Stimulated activated CD4-positive, alpha-beta T cell treated with anti-CD3 and anti-CD28 coated beads, Interleukin-2, amount 100 ng/mL, for 24 hours (primary cell): Measurements from ENCODE around the gene STRN4.
A peak's percentile ranks its signal among the peaks of the same experiment; 100 is the strongest.
"Not testable (repeated sequence)": the region's sequence is repeated elsewhere in the genome, so short reads cannot be mapped to it uniquely, and the experiment has no call there.

Experiments used
- DNase-seq, 2 donors: peaks; one replicate each; pipeline ENCODE4 v3.0.0-alpha.2; 2020

The STRN4 gene, protein sequence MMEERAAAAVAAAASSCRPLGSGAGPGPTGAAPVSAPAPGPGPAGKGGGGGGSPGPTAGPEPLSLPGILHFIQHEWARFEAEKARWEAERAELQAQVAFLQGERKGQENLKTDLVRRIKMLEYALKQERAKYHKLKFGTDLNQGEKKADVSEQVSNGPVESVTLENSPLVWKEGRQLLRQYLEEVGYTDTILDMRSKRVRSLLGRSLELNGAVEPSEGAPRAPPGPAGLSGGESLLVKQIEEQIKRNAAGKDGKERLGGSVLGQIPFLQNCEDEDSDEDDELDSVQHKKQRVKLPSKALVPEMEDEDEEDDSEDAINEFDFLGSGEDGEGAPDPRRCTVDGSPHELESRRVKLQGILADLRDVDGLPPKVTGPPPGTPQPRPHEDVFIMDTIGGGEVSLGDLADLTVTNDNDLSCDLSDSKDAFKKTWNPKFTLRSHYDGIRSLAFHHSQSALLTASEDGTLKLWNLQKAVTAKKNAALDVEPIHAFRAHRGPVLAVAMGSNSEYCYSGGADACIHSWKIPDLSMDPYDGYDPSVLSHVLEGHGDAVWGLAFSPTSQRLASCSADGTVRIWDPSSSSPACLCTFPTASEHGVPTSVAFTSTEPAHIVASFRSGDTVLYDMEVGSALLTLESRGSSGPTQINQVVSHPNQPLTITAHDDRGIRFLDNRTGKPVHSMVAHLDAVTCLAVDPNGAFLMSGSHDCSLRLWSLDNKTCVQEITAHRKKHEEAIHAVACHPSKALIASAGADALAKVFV

DNA sequence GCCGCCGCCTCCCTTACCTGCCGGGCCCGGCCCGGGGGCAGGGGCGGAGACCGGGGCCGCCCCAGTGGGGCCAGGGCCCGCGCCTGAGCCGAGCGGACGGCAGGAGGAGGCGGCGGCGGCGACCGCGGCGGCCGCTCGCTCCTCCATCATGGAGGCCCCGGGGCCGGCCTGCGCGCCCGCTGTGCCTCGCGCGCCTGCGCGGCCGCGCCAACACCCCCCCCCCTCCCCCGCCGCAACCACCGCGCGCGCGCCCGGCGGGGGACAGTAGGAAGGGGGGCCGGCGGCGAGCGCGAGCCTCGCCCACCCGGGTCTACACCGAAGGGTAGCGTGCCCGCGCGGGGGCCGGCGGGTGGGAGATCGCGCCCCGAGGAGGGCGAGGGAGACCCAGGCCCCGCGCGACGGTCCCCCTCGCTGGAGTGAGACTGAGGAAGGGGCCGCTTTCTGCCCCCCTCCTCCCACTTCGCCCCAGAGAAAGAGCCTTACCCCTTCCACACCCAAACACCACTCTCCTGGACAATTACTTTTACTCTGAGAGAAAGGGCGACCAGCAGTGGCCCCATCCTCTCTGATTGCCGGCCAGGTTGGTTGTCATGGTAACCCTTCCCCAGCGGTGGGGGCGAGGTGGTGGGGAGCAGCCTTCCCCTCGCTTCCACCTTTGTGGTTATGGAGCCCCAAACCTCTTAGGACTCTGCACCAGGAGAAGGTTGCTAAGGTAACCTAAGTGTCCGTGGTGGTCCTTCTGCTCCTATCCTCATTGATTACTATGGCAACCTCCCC, at the start of gene STRN4:
Gene STRN4 (minus strand): TSS at position 170 of the 777 bp plus-strand sequence. CDS start 20 bp downstream, at position 150.
- DNase-seq, result peak; percentile 60 to 65

DNA sequence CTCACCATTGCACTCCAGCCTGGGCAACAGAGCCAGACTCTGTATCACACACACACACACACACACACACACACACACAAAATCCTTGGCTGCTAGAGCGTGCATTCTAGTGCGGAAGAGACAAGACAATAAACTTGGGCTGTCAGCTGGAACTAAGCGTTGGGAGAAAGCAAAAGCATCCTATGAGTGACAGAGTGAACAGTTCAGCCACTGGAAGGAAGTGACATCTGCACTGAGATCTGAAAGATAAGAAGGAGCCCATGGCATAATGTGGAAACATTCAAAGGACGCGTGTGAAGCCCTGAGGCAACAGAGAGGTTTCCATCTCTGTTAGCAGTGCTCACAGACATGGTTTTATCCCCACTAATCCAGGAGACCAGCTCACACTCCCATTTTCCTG, 45.7 kb upstream of the STRN4 start:
- no peak for DNase-seq

DNA sequence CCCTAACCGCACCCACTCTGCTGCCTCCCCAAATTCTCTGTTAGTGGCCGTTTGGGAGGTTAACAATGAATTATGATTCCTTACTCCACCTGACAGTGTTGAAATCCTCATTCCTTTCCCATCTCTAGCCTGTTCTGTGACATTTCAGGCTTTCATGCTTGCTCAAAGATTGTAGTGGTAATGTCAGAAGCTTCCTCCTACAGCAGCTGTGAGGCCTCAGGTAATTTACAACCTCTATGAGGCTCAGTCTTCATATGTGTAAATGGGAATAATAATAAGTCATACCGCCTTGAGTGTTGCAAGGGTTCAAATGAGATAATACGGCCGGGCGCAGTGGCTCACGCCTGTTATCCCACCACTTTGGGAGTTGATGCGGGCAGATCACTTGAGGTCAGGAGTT, 43.1 kb upstream of the STRN4 start:
- DNase-seq, result no peak

DNA sequence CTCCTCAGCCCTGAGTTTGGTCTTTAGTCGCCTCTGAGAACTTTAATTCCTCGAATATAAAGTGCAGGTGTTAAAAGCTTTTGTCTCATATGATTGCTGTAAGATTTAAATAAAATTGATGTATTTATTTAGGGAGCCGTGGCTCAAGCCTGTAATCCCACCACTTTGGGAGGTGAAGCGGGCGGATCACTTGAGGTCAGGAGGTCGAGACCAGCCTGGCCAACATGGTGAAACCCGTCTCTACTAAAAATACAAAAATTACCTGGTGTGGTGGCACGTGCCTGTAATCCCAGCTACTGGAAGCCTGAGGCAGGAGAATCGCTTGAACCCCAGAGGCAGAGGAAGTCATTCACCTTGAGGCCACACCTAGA, 42.7 kb upstream of the STRN4 start:
- DNase-seq, result no peak

DNA sequence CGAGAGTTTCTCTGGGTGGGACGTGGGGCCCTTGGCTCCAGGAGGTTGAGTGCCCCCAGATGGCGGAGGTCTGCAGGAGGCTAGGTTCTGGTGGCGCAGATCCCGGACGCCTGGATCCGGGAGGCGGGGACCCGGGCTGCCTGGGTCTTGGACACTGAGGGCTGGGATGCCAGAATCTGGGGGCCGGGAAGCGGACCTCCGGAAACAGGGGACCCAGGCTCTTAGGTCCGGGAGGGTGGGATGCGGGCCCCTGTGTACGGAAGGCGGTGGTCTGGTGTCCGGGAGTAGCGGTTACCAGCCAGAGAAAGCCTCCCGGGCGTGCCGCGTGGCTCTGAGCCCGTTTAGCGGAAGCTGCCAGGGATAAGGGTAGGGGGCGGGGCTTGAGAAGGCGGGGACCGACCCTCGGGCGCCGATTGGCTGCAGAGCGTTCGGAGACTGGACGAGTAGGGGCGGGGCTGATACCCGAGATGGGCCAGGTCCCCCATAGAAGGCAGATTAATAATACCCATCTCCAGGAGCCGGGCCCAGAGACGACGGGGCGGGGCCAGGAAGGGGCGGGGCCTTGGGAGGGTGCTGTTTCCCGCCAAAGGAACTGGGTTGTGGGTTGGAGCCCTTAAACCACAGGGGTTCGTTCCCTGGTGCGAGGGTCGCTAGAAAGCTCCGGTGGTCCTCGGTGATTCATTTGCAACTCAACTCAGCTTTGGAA, 42.2 kb upstream of the STRN4 start, which contains the start of gene SLC1A5:
Gene SLC1A5 (minus strand): TSS at position 333 of the 706 bp plus-strand sequence. CDS start 629 bp downstream, outside the sequence.
- peak; percentile 100 for DNase-seq

DNA sequence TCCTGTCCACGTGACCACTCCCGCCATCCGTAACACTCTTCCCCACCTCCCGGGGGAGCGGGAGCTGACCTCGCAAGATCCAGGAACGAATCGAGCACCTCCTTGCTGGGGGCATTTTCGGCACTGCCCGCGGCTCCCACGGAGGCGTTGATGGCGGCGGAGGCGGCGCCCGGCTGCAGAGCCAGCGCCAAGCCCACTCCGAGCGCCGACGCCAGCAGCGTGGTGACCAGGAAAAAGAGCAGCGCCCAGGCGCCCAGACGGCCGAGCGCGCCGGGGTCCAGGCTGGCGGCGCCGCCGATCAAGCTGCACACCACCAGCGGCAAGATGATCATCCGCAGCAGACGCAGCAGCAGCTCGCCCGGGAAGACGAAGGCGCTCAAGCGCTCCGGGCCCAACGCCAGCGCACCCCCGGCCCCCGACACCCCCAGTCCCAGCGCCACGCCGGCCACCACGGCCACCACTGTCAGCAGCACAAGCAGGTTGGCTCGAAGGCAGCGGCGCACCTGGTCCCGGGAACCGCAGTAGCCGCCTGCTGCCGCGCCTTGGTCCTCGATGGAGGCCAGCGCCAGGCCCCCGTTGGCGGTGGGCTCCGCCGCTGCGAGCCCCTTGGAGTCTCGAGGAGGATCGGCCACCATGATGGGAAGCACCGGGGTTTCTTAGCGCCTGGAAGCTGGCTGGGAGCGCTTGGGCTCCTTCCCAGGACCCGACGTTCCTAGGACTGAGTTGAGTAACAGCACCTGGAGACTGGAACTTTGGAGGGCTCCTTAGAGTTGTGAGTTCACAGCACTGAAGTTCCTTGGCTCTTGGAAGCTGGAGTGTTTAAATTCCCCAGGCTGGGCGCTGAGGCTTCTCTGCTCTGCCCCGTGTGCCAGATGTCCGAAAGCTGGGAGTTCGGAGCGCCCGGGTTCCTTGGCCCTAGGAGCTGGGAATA, 41.3 kb upstream of the STRN4 start:
- DNase-seq, result peak; percentile 48 to 55

DNA sequence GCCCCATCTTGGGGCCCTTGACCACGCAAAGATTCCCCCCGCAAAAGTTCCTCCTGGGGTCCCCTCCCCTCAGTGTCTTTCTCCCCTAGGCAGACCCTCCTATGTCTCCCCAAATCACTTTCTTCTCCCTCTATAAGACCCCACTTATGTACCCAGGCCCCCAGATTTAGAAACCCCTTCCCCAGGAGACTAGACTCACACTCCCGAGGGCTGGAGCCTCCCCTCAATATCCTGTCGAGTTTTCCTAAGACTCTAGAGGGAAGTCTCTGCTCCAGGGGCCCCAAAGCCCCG, 40.7 kb upstream of the STRN4 start:
- DNase-seq, result no peak

DNA sequence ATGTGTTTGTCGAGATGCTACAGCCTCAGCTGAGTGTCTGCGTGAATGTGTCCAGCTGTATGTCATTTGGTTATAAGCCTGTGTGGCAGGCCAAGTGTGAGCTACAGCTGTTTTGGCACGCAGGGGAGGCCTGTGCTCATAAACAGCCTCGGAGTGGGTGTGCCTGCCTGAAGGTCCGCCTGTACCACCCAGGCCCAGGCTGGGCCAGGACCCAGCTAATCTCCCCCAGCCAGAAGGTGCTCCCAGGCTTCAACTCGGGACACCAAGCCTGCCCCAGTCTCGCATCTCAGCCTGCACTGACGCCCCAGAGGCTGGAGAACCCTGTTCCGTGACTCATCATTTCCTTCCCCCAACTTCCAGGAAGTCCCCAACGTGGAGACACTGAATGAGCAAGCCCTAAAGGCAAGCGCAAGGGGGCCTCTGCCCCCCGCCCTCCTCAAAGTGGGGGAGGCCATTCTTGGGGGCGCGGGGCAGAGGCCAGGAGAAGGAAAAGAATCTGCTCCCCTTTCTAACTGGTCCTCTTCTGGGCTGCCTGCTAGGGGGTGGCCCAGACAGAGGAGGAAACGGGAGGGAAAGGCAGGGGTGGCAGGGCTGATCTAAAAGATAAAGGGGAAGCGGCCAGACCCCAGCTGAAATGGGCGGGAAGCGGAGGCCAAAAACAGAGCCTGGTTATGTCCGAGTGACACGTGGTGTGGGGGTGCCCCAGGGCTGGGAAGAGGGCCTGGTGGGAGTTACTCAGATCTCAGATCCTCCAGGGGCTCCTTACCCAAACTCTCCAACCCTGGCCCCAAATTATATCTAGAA, 40.2 kb upstream of the STRN4 start:
- DNase-seq, result peak; percentile 80 to 86

DNA sequence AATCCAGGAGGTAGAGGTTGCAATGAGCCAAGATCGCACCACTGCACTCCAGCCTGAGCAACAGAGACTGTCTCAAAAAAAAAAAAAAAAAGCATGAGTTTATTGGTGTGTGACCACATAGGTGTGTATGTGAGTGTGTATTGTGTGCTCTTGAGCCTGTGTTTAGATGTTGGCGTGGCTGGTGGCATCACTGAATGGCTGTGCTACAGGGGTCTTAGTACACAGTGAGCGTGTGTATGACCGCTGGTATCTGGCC, 39.7 kb upstream of the STRN4 start:
- DNase-seq, result no peak

DNA sequence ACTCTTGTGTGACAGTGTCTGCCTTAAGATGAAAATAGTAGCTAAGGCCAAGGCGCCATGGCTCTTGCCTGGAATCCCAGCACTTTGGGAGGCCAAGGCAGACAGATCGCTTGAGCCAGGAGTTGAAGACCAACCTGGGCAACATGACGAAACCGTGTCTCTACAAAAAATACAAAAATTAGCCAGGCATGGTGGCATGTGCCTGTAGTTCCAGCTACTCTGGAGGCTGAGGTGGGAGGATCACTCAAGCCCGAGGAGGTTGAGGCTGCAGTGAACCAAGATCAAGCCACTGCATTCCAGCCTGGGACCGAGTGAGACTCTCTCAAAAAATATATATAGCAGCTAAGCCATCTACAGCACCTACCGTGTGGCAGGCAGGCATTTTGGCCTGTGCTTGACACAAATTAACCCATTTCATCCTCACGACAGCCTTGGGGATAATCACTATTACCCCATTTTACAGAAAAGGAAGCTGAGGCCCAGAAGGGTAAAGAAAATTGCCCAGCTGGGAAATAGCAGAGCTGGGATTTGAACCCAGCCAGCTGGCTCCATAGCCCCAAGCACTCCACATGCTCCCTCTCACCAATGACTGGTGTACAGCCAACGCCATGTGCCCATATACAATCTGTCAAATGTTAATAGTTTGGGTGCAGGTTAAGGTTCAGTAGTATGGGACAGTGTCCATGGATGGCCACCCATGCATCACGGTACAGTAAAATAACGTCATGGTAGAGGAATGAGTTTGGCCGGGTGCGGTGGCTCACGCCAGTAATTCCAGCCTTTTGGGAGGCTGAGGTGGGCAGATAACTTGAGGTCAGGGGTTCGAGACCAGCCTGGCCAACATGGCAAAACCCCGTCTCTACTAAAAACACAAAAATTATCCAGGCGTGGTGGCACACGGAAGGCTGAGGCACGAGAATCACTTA, 39.1 kb upstream of the STRN4 start:
- no peak for DNase-seq

DNA sequence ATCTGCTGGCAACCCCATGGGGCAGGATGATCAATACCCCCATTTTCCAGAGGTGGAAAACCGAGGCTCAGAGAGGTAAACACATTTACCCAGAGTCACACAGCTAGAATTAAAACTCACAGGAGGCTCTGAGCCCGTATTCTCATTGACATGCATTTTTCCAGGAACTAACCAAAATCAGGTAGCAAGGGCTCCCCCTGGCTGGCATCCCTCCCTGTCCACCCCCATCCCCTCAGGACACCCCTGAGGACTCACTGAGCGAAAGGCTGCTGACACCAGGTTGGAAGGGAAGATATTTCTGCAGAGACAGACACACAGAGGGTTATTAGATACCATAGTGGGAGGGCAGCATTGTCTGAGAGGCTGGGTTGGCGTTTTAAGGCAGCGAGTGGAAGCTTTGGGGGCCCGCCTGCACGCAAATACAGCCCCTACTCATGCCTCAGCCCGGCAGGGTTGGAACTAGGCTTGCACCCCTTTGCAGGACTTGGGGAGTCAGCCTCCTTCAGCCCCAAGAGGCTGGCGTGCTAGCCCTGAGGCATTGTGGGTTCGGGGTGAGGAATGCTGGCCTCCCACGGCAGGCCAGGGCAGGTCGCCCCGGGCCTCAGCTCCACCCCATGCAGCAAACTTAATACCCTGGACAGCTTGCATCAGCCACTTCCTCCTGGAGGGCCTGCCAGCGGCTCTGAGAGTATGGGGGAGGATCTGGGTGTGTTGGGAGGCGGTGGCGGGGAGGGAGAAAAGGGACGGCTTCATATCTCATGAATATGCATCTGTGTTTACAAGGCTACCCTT, 38.2 kb upstream of the STRN4 start:
- DNase-seq, result peak; percentile 72 to 74

DNA sequence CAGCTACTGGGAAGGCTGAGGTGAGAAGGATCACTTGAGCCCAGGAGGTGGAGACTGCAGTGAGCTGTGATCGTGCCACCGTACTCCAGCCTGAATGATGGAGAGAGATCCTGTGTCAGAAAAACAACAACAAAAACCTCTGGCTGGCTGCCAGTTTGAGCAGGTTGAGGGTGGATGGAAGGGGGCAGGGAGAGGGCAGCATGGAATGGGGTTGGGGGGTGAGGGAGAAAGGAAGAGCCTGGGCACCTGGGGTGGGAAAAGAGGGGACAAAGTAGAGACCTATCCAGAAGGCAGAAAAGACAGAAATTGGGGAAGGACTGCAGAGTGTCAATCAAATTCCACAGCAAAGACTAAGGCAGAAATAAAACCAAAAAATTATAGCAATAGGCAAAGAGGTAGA, 37.4 kb upstream of the STRN4 start:
- DNase-seq, result no peak

DNA sequence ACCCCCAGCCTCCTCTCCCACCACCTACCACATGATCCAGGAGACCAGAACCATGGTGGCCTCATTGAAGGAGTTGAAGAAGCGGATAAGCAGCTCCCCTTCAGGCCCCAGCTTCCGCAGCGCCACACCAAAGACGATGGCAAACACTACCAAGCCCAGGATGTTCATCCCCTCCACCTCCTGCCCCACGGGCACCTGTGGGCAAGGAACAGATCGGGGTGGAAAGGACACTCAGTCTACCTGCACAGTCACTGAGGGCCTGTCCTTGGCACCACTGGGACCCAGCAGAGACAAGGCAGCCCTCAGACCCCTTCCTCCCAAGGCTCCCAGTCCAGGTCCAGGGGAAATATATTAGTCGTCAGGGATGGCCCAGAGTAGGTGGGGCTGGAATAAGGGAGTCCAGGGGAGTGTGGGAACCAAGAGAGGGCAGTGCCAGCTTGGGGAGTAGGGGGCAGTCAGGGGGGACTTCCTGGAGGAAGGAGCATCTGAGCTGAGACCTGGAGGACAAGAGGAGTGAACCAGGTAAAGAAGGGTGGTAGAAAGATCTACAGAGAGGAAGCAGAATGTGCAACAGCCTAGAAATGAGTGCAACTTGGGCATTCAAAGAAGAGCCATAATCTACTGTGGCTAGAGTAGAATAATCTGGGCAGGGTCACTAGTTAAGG, 36.2 kb upstream of the STRN4 start:
- DNase-seq, result no peak

DNA sequence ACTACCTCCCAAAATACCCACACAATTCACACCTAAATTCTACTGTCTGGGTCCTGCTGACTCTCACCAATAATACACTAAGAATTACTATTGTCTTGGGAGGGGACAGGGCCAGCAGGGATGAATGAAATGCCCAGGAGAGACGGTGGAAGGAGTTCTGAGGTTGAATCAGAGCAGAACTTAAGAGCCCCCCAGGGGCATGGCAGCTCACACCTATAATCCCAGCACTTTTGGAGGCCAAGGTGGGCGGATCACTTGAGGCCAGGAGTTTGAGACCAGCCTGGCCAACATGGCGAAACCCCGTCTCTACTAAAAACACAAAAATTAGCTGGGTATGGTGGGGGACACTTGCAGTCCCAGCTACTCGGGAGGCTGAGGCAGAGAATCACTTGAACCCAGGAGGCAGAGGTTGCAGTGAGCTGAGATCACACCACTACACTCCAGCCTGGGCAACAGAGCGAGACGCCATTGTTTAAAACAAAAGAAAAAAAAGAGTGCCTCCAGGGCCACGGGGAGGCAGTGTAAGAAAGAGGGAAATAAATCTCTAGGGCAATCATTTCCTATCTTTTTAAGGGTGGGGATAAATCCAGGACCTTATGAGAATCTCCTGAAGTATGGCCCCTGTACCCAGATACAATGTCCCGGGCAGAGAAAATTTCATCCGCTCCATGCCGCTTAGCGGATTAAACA, 31.9 kb upstream of the STRN4 start:
- DNase-seq, result not testable (repeated sequence)

DNA sequence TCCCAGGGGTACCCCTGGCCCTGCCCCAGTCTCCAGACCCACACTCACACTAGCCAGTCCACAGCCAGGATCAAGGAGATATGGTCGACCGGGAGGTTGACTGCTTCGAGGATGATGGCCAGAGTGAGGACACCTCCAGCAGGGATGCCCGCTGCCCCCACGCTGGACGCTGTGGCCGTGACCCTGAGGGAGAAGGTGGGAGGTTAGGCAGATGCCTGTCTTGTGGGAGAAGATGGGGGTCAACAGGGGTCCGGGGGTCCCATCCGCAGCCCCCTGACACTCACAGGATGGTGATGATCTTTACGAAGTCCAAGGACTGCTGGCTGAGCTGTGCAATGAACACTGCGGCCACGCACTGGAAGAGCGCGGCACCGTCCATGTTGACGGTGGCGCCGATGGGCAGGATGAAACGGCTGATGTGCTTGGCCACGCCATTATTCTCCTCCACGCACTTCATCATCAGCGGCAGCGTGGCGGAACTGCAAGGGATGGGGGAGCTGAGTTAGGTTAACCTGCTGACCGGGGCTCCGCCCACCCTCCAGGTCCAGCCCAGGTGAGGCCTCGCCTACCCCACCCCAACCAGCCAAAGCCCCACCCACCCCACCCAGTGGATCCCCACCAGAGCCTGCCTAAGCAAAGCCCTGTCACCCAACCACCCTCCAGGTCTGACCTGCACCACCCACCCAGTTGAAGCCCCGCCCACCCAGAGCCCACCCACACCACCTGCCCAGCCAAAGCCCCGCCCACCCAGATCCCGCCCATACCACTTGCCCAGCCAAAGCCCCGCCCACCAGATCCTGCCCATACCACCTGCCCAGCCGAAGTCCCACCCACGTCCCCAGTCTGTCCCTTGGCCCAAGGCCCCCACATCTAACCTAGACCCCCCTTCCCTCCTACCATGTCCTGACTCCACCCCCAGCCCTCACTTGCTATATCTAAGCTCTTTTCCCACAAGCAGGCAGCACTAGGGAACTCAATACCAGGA, 31.0 kb upstream of the STRN4 start:
- DNase-seq, result peak in 1 of 2 donors; percentile 48

DNA sequence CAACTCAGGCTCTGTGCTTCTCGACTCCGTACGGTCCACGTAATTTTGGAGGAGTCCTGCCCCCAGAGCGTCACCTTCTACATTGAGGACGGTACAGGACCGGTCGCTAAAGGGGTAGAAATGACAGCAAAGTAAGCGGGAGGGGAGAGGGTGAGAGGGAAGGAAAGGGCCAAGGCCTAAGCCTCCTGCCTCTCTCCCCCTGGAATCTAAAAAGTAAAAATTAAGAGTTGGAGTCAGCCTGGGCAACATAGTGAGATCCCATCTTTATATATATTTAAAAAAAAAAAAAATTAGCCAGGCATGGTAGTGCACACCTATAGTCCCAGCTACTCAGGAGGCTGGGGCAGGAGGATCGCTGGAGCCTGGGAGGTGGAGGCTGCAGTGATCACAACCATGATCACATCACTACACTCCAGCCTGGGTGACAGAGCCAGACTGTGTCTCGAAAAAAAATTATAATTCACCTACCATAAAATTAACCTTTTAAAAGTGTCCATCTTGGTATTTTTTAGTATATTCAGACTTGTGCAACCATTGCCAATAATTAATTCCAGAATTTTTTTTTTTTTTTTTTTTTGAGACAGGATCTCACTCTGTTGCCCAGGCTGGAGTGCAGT, 29.5 kb upstream of the STRN4 start:
- no peak for DNase-seq
